ENCODE measurements around the gene PRKRIP1. TPM values are rescaled to one million over a fixed set of nuclear protein-coding genes. Genes with fewer than 3 reads are reported as not detected.

Gene PRKRIP1
- total and polyA plus RNA-seq, 4 donors = 14.6 to 29.2 (median 23.6) TPM

- DNase-seq (no peak), ATAC-seq (ENCODE audit: insufficient read depth, low FRiP score) (no peak)
- Histone ChIP-seq H3K27ac (ENCODE audit: low read depth in 1 of 2, low read length in 1 of 2) (no peak overlapping the region), H3K4me1 (ENCODE audit: control insufficient read depth in 5 of 5, insufficient read depth in 5 of 5, low read length in 5 of 5) (peaks cover 0 to 12% (median 0%) of the 10 kb centered on the region in 5 donors), H3K9ac (ENCODE audit: insufficient read depth in 1 of 2, low read length in 2 of 2) (no peak overlapping the region), H3K9me3 (ENCODE audit: control insufficient read depth in 4 of 4, insufficient read depth in 3 of 4, low read length in 3 of 4) (no peaks in the 10 kb centered on the region), H3K4me3 (no peak overlapping the region), H3K36me3 (ENCODE audit: control insufficient read depth in 4 of 4, insufficient read depth in 4 of 4, low read length in 4 of 4) (peaks cover 11 to 26% (median 18%) of the 10 kb centered on the region in 4 donors), H3K27me3 (ENCODE audit: control insufficient read depth in 3 of 3, insufficient read depth in 3 of 3, low read length in 2 of 3) (no peaks in the 10 kb centered on the region)
- 95 to 98% methylated on average over 8 of the region's 8 CpGs for WGBS, 2 donors
- TF ChIP-seq CTCF (IDR thresholded peaks at IDR 0.05; ENCODE audit: control extremely low read depth, extremely low read depth) = no peak
Measured at GRCh38 chr7:102398543-102398942, 2.4 kb downstream of the PRKRIP1 start.

GRCh38 chr7:102400360-102400759 is 4.2 kb downstream of the PRKRIP1 start:
- ATAC-seq (ENCODE audit: insufficient read depth, low FRiP score) (no peak), DNase-seq (no peak)
- Histone ChIP-seq H3K9ac (ENCODE audit: insufficient read depth in 1 of 2, low read length in 2 of 2) (no peak overlapping the region), H3K27ac (ENCODE audit: low read depth in 1 of 2, low read length in 1 of 2) (no peak overlapping the region), H3K9me3 (ENCODE audit: control insufficient read depth in 4 of 4, insufficient read depth in 3 of 4, low read length in 3 of 4) (no peaks in the 10 kb centered on the region), H3K27me3 (ENCODE audit: control insufficient read depth in 3 of 3, insufficient read depth in 3 of 3, low read length in 2 of 3) (no peaks in the 10 kb centered on the region), H3K4me1 (ENCODE audit: control insufficient read depth in 5 of 5, insufficient read depth in 5 of 5, low read length in 5 of 5) (peaks cover 0 to 12% (median 2%) of the 10 kb centered on the region in 5 donors), H3K4me3 (no peak overlapping the region), H3K36me3 (ENCODE audit: control insufficient read depth in 4 of 4, insufficient read depth in 4 of 4, low read length in 4 of 4) (peaks cover 18 to 40% (median 29%) of the 10 kb centered on the region in 4 donors)
- no peak for TF ChIP-seq CTCF (IDR thresholded peaks at IDR 0.05; ENCODE audit: control extremely low read depth, extremely low read depth)
- 94% methylated on average over 5 of the region's 5 CpGs for WGBS, 2 donors

- H3K36me3 ChIP-seq (ENCODE audit: control insufficient read depth in 4 of 4, insufficient read depth in 4 of 4, low read length in 4 of 4) = peaks cover 29 to 64% (median 49%) of the 10 kb centered on the region in 4 donors
- H3K27me3 ChIP-seq (ENCODE audit: control insufficient read depth in 3 of 3, insufficient read depth in 3 of 3, low read length in 2 of 3) = no peaks in the 10 kb centered on the region
- ATAC-seq (ENCODE audit: insufficient read depth, low FRiP score) (no peak), DNase-seq (no peak)
- no peak for TF ChIP-seq CTCF (IDR thresholded peaks at IDR 0.05; ENCODE audit: control extremely low read depth, extremely low read depth)
- no peaks in the 10 kb centered on the region for H3K9me3 ChIP-seq (ENCODE audit: control insufficient read depth in 4 of 4, insufficient read depth in 3 of 4, low read length in 3 of 4)
- H3K9ac ChIP-seq (ENCODE audit: insufficient read depth in 1 of 2, low read length in 2 of 2) = peak overlapping the region in 1 of 2 donors; percentile 47
- peaks cover 0 to 2% (median 0%) of the 10 kb centered on the region in 5 donors for H3K4me1 ChIP-seq (ENCODE audit: control insufficient read depth in 5 of 5, insufficient read depth in 5 of 5, low read length in 5 of 5)
- H3K27ac ChIP-seq (ENCODE audit: low read depth in 1 of 2, low read length in 1 of 2) = no peak overlapping the region
- 93 to 96% methylated on average over 3 of the region's 3 CpGs for WGBS, 2 donors
- H3K4me3 ChIP-seq = no peak overlapping the region
Measured at GRCh38 chr7:102403563-102403962, 7.4 kb downstream of the PRKRIP1 start.
